SK-N-SH (cell line): Measurements from ENCODE around the gene ZMAT1. TPM values are rescaled to one million over a fixed set of nuclear protein-coding genes. Genes with fewer than 3 reads are reported as not detected.
"Not testable (repeated sequence)": the region's sequence is repeated elsewhere in the genome, so short reads cannot be mapped to it uniquely, and the experiment has no call there.

Source experiments
- CTCF ChIA-PET: fragments of 300-600, 350-600 bp; formaldehyde crosslinking; extraction: SDS; loops from one replicate; lab custom pipeline; 2021; lab: Yijun Ruan, JAX
- POLR2A ChIA-PET: fragments of 350-600 bp; sonication (Branson Sonifier 250); formaldehyde crosslinking; extraction: SDS; loops from one replicate; lab custom pipeline; 2020; ENCODE audit warnings: antibody characterized with exemption, inconsistent platforms; lab: Yijun Ruan, JAX
- DNase-seq: peaks from one replicate; pipeline ENCODE4 v3.0.0; 2012
- H2AFZ ChIP-seq: fragments of 200-600 bp; sonication (generic); 2 replicates; pipeline ENCODE4 v1.8.1; 2016; ENCODE audit warnings: antibody characterized with exemption, mild to moderate bottlenecking, low read depth
- H3F3A ChIP-seq: fragments of 200-600 bp; sonication (generic); replicated peaks from 2 replicates; pipeline ENCODE3; 2016; ENCODE audit warnings: antibody characterized with exemption, mild to moderate bottlenecking; ENCODE audit not compliant: insufficient read depth
- H3K27ac ChIP-seq, 2 experiments: fragments of 200-500 bp in 1 of 2; fragments of 200-600 bp in 1 of 2; sonication (Bioruptor generic) in 1 of 2; sonication (generic), shearing (Covaris generic) in 1 of 2; 2 replicates each; pipeline versions ENCODE4 v1.5.1 to v1.6.1; 2014 to 2016; ENCODE audit warnings: low read depth in 2 of 2, inconsistent platforms in 1 of 2, low read length in 1 of 2, mild to moderate bottlenecking in 1 of 2, mixed read lengths in 1 of 2
- H3K27me3 ChIP-seq: fragments of 200-600 bp; sonication (generic), shearing (Covaris generic); 2 replicates; pipeline ENCODE4 v1.6.1; 2016; ENCODE audit warnings: mixed run types; ENCODE audit not compliant: insufficient read depth
- H3K36me3 ChIP-seq, 2 experiments: fragments of 200-500 bp in 1 of 2; fragments of 200-600 bp in 1 of 2; sonication (Bioruptor generic) in 1 of 2; sonication (generic) in 1 of 2; replicated peaks in 1 of 2; 2 replicates each; pipeline versions ENCODE3 to v1.5.1; 2014 to 2016; ENCODE audit warnings: low read length in 1 of 2, mild to moderate bottlenecking in 1 of 2; ENCODE audit not compliant: insufficient read depth in 2 of 2, control insufficient read depth in 1 of 2
- H3K4me1 ChIP-seq, 2 experiments: fragments of 200-500 bp in 1 of 2; fragments of 200-600 bp in 1 of 2; sonication (Bioruptor generic) in 1 of 2; sonication (generic), shearing (Covaris generic) in 1 of 2; 2 replicates each; pipeline versions ENCODE4 v1.5.1 to v1.6.1; 2014 to 2016; ENCODE audit warnings: low read depth in 1 of 2, low read length in 1 of 2, mixed run types in 1 of 2; ENCODE audit not compliant: insufficient read depth in 2 of 2, control insufficient read depth in 1 of 2
- H3K4me2 ChIP-seq: fragments of 200-600 bp; sonication (generic), shearing (Covaris generic); 2 replicates; pipeline ENCODE4 v1.6.1; 2017; ENCODE audit warnings: mixed run types
- H3K4me3 ChIP-seq, 2 experiments: fragments of 200-500 bp in 1 of 2; fragments of 200-600 bp in 1 of 2; sonication (Bioruptor generic) in 1 of 2; sonication (generic), shearing (Covaris generic) in 1 of 2; 2 replicates each; pipeline versions ENCODE4 v1.5.1 to v1.8.1; 2014 to 2016; ENCODE audit warnings: low read depth in 2 of 2, inconsistent platforms in 1 of 2, low read length in 1 of 2, mild to moderate bottlenecking in 1 of 2, mixed read lengths in 1 of 2, moderate library complexity in 1 of 2
- H3K79me2 ChIP-seq: fragments of 200-600 bp; sonication (generic); 2 replicates; pipeline ENCODE4 v1.8.1; 2017; ENCODE audit warnings: mild to moderate bottlenecking; ENCODE audit not compliant: insufficient read depth
- H3K9ac ChIP-seq: fragments of 200-600 bp; sonication (generic); 2 replicates; pipeline ENCODE4 v1.6.1; 2017; ENCODE audit warnings: mixed run types
- H3K9me2 ChIP-seq: fragments of 200-600 bp; sonication (generic); 2 replicates; pipeline ENCODE4 v1.6.1; 2017; ENCODE audit warnings: mixed run types
- H3K9me3 ChIP-seq: fragments of 200-600 bp; sonication (generic); 2 replicates; pipeline ENCODE4 v1.6.1; 2017; ENCODE audit warnings: mixed run types, mild to moderate bottlenecking, moderate library complexity
- H4K20me1 ChIP-seq: fragments of 200-600 bp; sonication (generic); 2 replicates; pipeline ENCODE4 v1.6.1; 2017; ENCODE audit warnings: mild to moderate bottlenecking, mixed run types; ENCODE audit not compliant: insufficient read depth
- CHD2 ChIP-seq: fragments of 150-350 bp; IDR thresholded peaks from 2 replicates; pipeline ENCODE4 v1.6.1; 2018; ENCODE audit warnings: low read length; ENCODE audit not compliant: partially characterized antibody
- EP300 ChIP-seq, 2 experiments: IDR thresholded peaks; 2 replicates each; pipeline versions ENCODE4 v1.4.0 to v1.6.1; 2012; ENCODE audit warnings: borderline replicate concordance in 1 of 2, low read depth in 1 of 2, low read length in 1 of 2
- FOXJ3 ChIP-seq: sonication (generic); formaldehyde crosslinking; IDR thresholded peaks from 2 replicates; pipeline ENCODE4 v1.5.1; 2020; ENCODE audit warnings: mild to moderate bottlenecking, missing genetic modification reagents
- FOXM1 ChIP-seq: IDR thresholded peaks from 2 replicates; pipeline ENCODE4 v1.4.0; 2012; ENCODE audit warnings: low read depth, mild to moderate bottlenecking
- GATA2 ChIP-seq: sonication (generic); formaldehyde crosslinking; IDR thresholded peaks from 2 replicates; pipeline ENCODE4 v1.5.0; 2020; ENCODE audit warnings: mild to moderate bottlenecking, missing genetic modification reagents
- JUND ChIP-seq: IDR thresholded peaks from 2 replicates; pipeline ENCODE4 v1.4.0; 2012
- NRF1 ChIP-seq: IDR thresholded peaks from 2 replicates; pipeline ENCODE4 v1.6.1; 2012; ENCODE audit warnings: low read depth, mild to moderate bottlenecking, low read length
- RAD21 ChIP-seq: IDR thresholded peaks from 2 replicates; pipeline ENCODE4 v1.6.1; 2012; ENCODE audit warnings: mild to moderate bottlenecking, low read length
- TAF1 ChIP-seq: IDR thresholded peaks from 2 replicates; pipeline ENCODE4 v1.6.1; 2012; ENCODE audit warnings: low read depth, mild to moderate bottlenecking, low read length, moderate library complexity, borderline replicate concordance
- YY1 ChIP-seq: IDR thresholded peaks from 2 replicates; pipeline ENCODE4 v1.4.0; 2012; ENCODE audit warnings: low read depth, mild to moderate bottlenecking
- WGBS: methylation state at CpG from one replicate; pipeline ENCODE4 v1.1.6; 2017; ENCODE audit warnings: low lambda C conversion rate; 5-methylcytosine and 5-hydroxymethylcytosine counted together
- polyA plus RNA-seq, 3 experiments: library from polyadenylated mRNA; depleted of rRNA; stranded (reverse); fragments of >200 nt; gene quantifications; 2 replicates each; pipeline ENCODE4 v1.2.3, GENCODE V29; 2012
- TF ChIP-seq, protein P1 (sequence below): IDR thresholded peaks from 2 replicates; pipeline ENCODE4 v1.6.1; 2012; ENCODE audit warnings: mild to moderate bottlenecking, low read depth, low read length, moderate library complexity
- TF ChIP-seq, protein P2 (sequence below): IDR thresholded peaks from 2 replicates; pipeline ENCODE4 v1.4.0; 2012; ENCODE audit warnings: low read depth, borderline replicate concordance
- TF ChIP-seq, protein P3 (sequence below): IDR thresholded peaks from 2 replicates; pipeline ENCODE4 v1.4.0; 2012; ENCODE audit warnings: low read depth, borderline replicate concordance
- TF ChIP-seq, protein P4 (sequence below): IDR thresholded peaks from 2 replicates; pipeline ENCODE4; 2012

The ZMAT1 gene
- polyA plus RNA-seq, 1 of the 3 experiments (the other 2 are of a cell fraction), result 3.8 TPM

DNA sequence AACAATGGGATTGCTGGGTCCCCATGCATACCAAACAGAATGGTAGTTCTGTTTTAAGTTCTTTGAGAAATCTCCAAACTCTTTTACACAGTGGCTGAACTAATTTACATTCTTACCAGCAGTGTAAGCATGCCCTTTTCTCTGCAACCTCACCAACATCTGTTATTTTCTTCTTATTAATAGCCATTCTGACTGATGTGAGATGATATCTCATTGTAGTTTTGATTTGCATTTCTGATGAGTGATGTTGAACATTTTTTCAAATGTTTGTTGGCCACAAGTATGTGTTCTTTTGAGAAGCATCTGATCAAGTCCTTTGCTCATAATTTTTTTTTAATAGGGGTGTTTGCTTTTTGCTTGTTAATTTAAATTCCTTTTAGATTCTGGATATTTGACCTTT lies 41.2 kb upstream of the ZMAT1 start (continued):
- TF ChIP-seq, protein P1, sequence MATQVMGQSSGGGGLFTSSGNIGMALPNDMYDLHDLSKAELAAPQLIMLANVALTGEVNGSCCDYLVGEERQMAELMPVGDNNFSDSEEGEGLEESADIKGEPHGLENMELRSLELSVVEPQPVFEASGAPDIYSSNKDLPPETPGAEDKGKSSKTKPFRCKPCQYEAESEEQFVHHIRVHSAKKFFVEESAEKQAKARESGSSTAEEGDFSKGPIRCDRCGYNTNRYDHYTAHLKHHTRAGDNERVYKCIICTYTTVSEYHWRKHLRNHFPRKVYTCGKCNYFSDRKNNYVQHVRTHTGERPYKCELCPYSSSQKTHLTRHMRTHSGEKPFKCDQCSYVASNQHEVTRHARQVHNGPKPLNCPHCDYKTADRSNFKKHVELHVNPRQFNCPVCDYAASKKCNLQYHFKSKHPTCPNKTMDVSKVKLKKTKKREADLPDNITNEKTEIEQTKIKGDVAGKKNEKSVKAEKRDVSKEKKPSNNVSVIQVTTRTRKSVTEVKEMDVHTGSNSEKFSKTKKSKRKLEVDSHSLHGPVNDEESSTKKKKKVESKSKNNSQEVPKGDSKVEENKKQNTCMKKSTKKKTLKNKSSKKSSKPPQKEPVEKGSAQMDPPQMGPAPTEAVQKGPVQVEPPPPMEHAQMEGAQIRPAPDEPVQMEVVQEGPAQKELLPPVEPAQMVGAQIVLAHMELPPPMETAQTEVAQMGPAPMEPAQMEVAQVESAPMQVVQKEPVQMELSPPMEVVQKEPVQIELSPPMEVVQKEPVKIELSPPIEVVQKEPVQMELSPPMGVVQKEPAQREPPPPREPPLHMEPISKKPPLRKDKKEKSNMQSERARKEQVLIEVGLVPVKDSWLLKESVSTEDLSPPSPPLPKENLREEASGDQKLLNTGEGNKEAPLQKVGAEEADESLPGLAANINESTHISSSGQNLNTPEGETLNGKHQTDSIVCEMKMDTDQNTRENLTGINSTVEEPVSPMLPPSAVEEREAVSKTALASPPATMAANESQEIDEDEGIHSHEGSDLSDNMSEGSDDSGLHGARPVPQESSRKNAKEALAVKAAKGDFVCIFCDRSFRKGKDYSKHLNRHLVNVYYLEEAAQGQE, result no peak
- TF ChIP-seq CHD2 (no peak), NRF1 (no peak), YY1 (no peak), FOXJ3 (CRISPR knock-in tag) (no peak)
- TF ChIP-seq, protein P2, sequence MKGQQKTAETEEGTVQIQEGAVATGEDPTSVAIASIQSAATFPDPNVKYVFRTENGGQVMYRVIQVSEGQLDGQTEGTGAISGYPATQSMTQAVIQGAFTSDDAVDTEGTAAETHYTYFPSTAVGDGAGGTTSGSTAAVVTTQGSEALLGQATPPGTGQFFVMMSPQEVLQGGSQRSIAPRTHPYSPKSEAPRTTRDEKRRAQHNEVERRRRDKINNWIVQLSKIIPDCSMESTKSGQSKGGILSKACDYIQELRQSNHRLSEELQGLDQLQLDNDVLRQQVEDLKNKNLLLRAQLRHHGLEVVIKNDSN, result no peak
- TF ChIP-seq, protein P3, sequence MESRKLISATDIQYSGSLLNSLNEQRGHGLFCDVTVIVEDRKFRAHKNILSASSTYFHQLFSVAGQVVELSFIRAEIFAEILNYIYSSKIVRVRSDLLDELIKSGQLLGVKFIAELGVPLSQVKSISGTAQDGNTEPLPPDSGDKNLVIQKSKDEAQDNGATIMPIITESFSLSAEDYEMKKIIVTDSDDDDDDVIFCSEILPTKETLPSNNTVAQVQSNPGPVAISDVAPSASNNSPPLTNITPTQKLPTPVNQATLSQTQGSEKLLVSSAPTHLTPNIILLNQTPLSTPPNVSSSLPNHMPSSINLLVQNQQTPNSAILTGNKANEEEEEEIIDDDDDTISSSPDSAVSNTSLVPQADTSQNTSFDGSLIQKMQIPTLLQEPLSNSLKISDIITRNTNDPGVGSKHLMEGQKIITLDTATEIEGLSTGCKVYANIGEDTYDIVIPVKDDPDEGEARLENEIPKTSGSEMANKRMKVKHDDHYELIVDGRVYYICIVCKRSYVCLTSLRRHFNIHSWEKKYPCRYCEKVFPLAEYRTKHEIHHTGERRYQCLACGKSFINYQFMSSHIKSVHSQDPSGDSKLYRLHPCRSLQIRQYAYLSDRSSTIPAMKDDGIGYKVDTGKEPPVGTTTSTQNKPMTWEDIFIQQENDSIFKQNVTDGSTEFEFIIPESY, result no peak

DNA sequence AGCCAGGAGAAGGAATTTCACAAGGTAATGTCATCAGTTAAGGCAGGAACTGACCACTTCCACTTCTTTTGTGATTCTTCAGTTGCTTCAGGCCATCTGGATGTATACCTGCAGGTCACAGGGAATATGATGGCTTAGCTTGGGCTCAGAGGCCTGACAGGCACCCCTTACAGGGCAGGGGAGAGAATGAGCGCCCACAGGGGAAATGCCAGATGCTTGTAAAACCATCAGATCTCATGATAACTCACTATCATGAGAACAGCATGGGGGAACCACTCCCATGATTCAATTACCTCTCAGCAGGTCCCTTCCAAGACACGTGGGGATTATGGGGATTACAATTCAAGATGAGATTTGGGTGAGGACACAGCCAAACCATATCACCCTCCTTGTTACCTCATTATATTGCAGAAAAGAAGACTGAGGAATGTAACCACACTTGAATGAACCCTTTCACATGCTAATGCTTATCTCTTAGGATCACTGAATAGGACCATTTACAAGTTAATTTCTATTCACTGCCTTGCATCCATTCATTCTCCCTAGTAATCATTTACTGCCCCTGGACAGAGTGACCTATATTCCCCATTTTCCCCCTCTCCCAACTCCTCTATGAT lies 33.2 kb upstream of the ZMAT1 start:
- H3K9me2 ChIP-seq, H3K9ac ChIP-seq, H4K20me1 ChIP-seq, H3K27ac ChIP-seq, H3K27me3 ChIP-seq, H3K4me1 ChIP-seq, H3K4me2 ChIP-seq, H3K9me3 ChIP-seq, DNase-seq, H3K36me3 ChIP-seq, H2AFZ ChIP-seq, H3K79me2 ChIP-seq, H3F3A ChIP-seq, POLR2A ChIA-PET, H3K4me3 ChIP-seq: not testable (repeated sequence)
- 0% methylated on average over 2 of the region's 2 CpGs for WGBS
- CTCF ChIA-PET, result interaction anchor here (1.5 kb wide), 1 partner anchor 103 kb away, joined by 3 read pairs; no protein-coding TSS in a partner anchor

DNA sequence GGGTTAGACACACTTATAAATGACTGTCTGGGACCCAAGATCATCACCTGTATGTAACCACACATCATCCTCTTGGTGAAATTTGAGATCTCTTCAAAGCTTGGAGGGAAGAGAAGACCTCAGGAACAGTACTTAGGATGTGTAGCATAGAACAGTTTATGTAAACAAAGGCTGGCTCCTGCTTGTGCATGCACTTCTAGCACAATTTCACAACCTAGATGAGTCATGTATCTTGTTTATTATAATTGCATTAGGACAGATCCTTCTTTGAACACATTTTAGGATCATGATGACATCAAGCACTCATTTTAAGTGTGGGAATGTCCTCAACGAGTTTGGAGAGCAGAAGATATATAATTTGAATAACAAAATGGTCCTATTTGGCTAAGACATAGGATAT lies 26.3 kb upstream of the ZMAT1 start:
- ChIA-PET POLR2A (no interaction called here), CTCF (no interaction called here)
- H3F3A ChIP-seq, result no peaks in the 10 kb centered on the region
- no peak overlapping the region for H3K9ac ChIP-seq
- no peak overlapping the region for H3K4me3 ChIP-seq
- no peaks in the 10 kb centered on the region for H3K4me1 ChIP-seq
- no peak overlapping the region for H2AFZ ChIP-seq
- H3K27ac ChIP-seq, result no peak overlapping the region
- TF ChIP-seq GATA2 (CRISPR knock-in tag) (no peak), EP300 (IDR thresholded peaks at IDR 0.05; ENCODE audit: borderline replicate concordance in 1 of 2, low read depth in 1 of 2, low read length in 1 of 2) (no peak), FOXM1 (no peak), TAF1 (no peak), RAD21 (no peak), JUND (no peak), CHD2 (no peak)
- TF ChIP-seq, protein P4, sequence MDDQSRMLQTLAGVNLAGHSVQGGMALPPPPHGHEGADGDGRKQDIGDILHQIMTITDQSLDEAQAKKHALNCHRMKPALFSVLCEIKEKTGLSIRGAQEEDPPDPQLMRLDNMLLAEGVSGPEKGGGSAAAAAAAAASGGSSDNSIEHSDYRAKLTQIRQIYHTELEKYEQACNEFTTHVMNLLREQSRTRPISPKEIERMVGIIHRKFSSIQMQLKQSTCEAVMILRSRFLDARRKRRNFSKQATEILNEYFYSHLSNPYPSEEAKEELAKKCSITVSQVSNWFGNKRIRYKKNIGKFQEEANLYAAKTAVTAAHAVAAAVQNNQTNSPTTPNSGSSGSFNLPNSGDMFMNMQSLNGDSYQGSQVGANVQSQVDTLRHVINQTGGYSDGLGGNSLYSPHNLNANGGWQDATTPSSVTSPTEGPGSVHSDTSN, result no peak
- H3K9me3 ChIP-seq, result no peaks in the 10 kb centered on the region
- 0% methylated on average over 1 of the region's 1 CpG for WGBS
- no peaks in the 10 kb centered on the region for H4K20me1 ChIP-seq
- no peak overlapping the region for H3K4me2 ChIP-seq
- no peaks in the 10 kb centered on the region for H3K36me3 ChIP-seq
- no peak for DNase-seq
- no peaks in the 10 kb centered on the region for H3K9me2 ChIP-seq
- H3K79me2 ChIP-seq, result no peaks in the 10 kb centered on the region
- no peaks in the 10 kb centered on the region for H3K27me3 ChIP-seq
